Adipocyte (in vitro differentiated cells): ENCODE data around the gene SAPCD1.

Experiments used
- DNase-seq: peaks from one replicate; pipeline ENCODE4 v3.0.0-alpha.2; 2015; ENCODE audit warnings: low read depth
- H3K27me3 ChIP-seq: replicated peaks from 2 replicates; pipeline ENCODE4 v1.7.0; 2013; ENCODE audit warnings: mild to moderate bottlenecking, low read length, moderate library complexity; ENCODE audit not compliant: control insufficient read depth, insufficient read depth
- H3K36me3 ChIP-seq: 2 replicates; pipeline ENCODE4 v1.7.0; 2013; ENCODE audit warnings: low read length, mild to moderate bottlenecking, moderate library complexity; ENCODE audit not compliant: control insufficient read depth, insufficient read depth, severe bottlenecking
- H3K4me1 ChIP-seq: 2 replicates; pipeline ENCODE4 v1.7.0; 2013; ENCODE audit warnings: mild to moderate bottlenecking, low read length, moderate library complexity; ENCODE audit not compliant: control insufficient read depth, insufficient read depth
- H3K4me3 ChIP-seq: 2 replicates; pipeline ENCODE4 v1.7.0; 2013; ENCODE audit warnings: mild to moderate bottlenecking, low read length, moderate library complexity
- H3K9ac ChIP-seq: 2 replicates; pipeline ENCODE4 v1.7.0; 2013; ENCODE audit warnings: mild to moderate bottlenecking, low read length, moderate library complexity
- H3K9me3 ChIP-seq: 2 replicates; pipeline ENCODE4 v1.7.0; 2013; ENCODE audit warnings: mild to moderate bottlenecking, low read length, moderate library complexity; ENCODE audit not compliant: control insufficient read depth

SAPCD1 gene

DNA sequence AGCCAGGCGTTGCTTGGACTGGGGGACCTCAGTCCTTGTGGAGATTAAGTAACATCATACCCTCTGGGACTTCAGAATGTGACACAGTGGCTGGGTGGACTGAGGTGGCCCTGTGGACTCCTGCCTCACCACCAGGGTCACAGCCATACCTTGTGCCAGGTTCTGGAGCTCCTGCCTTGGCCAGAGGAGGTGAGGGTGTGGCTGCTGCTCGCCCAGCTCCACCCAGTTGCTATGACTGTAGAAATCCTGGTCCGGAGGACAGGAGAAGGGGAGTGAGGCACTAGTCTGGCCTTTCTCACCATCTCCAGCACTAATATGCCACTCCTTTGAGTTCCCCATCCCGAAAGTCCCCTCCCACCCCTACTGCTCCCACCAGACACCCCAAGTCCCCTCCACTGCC, 12.7 kb downstream of the SAPCD1 start:
- no peak overlapping the region for H3K9ac ChIP-seq
- peaks cover 24% of the 10 kb centered on the region for H3K36me3 ChIP-seq
- DNase-seq, result no peak
- H3K4me3 ChIP-seq, result no peak overlapping the region
- H3K9me3 ChIP-seq, result no peaks in the 10 kb centered on the region
- H3K27me3 ChIP-seq, result no peaks in the 10 kb centered on the region
- H3K4me1 ChIP-seq, result peaks cover 8% of the 10 kb centered on the region

DNA sequence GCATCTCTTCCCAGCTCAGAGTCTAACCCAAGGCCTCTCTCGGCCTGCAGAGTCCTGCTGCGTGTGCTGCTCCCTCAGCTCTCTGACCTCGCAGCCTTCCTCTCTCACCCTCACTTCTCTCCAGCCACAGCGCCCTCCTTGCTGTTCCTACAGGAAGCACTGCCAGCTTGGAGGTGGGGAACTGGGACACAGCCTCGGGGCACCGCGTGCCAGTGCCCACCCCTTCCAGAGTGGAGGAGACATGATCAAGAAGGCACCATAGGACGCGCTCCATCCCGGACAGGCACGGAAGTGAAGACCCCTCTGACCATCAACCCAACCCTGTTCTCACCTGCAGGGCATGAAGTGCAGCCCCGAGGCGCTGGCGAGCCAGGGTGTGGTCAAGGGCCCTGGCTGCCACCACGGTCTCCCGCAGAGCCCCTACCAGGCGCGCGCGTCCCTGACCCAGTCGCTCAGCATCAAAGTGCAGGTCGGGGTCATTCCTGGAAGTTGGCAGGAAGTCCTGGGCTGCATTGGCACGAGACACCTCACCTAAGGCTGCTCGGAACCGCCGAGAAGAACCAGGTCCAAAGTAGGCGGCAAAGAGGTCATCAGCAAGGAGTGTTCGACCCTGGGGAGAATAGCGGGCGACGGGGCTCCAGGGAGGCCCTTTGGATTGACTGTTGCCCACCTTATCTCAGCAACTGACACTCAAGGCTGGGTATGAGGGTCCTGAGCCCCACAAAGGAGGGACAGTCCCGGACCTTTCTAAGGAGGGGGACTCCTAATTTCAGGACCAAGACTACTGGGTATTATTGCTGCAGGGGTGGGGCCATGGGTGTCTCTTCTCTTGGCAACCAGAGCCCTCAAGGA, 13.4 kb downstream of the SAPCD1 start:
- peaks cover 31% of the 10 kb centered on the region for H3K36me3 ChIP-seq
- no peak overlapping the region for H3K9ac ChIP-seq
- H3K4me1 ChIP-seq, result peaks cover 8% of the 10 kb centered on the region
- no peak for DNase-seq
- H3K9me3 ChIP-seq, result no peaks in the 10 kb centered on the region
- no peaks in the 10 kb centered on the region for H3K27me3 ChIP-seq
- H3K4me3 ChIP-seq, result no peak overlapping the region

GRCh38 chr6:31776485-31776988, 14.1 kb downstream of the SAPCD1 start:
- Histone ChIP-seq H3K9ac (no peak overlapping the region), H3K4me3 (no peak overlapping the region), H3K27me3 (no peaks in the 10 kb centered on the region), H3K9me3 (no peaks in the 10 kb centered on the region), H3K36me3 (peaks cover 38% of the 10 kb centered on the region), H3K4me1 (peaks cover 8% of the 10 kb centered on the region)
- no peak for DNase-seq

DNA sequence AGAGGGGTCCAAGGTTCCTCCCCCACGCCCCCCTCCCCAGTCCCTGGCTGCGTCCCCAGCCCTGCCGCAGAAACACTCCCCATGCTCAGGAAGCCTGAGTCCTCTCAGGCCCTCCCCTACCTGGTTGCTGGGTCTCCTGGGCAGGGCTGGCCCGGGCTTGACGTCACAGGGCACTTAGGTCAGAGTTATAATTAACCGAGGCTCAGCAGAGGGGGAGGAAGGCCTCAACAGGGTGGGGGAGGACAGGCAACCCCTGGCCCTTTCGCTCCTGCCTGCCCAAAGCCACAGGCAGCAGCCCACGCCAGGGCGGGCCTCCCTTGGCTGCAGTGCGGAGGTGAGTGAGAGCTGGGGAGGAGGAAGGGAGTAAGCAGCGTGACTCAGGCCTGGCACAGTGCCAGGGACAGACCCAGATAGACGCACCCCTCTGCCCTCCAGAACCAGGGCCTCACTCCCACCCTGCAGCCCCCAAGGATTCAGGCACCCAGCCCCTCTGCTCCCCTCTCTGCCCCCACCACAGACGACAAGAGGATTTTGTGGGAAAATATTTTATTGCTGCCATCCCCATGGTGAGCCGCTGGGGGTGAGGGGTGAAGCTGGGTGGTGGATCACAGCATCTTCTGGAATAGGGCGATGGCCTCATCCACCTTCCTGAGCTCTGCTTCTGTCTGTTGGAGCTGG, 14.7 kb downstream of the SAPCD1 start, which contains the start of gene VWA7:
Gene VWA7, minus strand, starts transcription at position 340 of the 678 bp plus-strand sequence. CDS start 549 bp downstream, outside the sequence.
- Histone ChIP-seq H3K36me3 (peaks cover 44% of the 10 kb centered on the region), H3K27me3 (no peaks in the 10 kb centered on the region), H3K4me3 (no peak within 1 kb of the TSS), H3K4me1 (peaks cover 8% of the 10 kb centered on the region), H3K9me3 (no peaks in the 10 kb centered on the region), H3K9ac (no peak within 1 kb of the TSS)
- peak; percentile 63 for DNase-seq

GRCh38 chr6:31777667-31778050, 15.2 kb downstream of the SAPCD1 start:
- Histone ChIP-seq H3K27me3 (no peaks in the 10 kb centered on the region), H3K9ac (no peak overlapping the region), H3K4me3 (no peak overlapping the region), H3K4me1 (peaks cover 8% of the 10 kb centered on the region), H3K9me3 (no peaks in the 10 kb centered on the region), H3K36me3 (peaks cover 49% of the 10 kb centered on the region)
- DNase-seq, result no peak

- no peak overlapping the region for H3K4me3 ChIP-seq
- no peak overlapping the region for H3K9ac ChIP-seq
- H3K9me3 ChIP-seq, result no peaks in the 10 kb centered on the region
- peaks cover 8% of the 10 kb centered on the region for H3K4me1 ChIP-seq
- peaks cover 54% of the 10 kb centered on the region for H3K36me3 ChIP-seq
- no peaks in the 10 kb centered on the region for H3K27me3 ChIP-seq
- no peak for DNase-seq
Observed at GRCh38 chr6:31778193-31778592, 15.7 kb downstream of the SAPCD1 start.

GRCh38 chr6:31778999-31779885, 16.8 kb downstream of the SAPCD1 start:
- Histone ChIP-seq H3K9me3 (no peaks in the 10 kb centered on the region), H3K4me3 (no peak overlapping the region), H3K9ac (no peak overlapping the region), H3K36me3 (peaks cover 64% of the 10 kb centered on the region), H3K4me1 (peaks cover 8% of the 10 kb centered on the region), H3K27me3 (no peaks in the 10 kb centered on the region)
- DNase-seq, result no peak

- H3K4me1 ChIP-seq, result peaks cover 8% of the 10 kb centered on the region
- no peaks in the 10 kb centered on the region for H3K9me3 ChIP-seq
- no peak for DNase-seq
- H3K36me3 ChIP-seq, result peaks cover 71% of the 10 kb centered on the region
- H3K4me3 ChIP-seq, result no peak overlapping the region
- H3K9ac ChIP-seq, result no peak overlapping the region
- H3K27me3 ChIP-seq, result no peaks in the 10 kb centered on the region
Observed at GRCh38 chr6:31779908-31780307, 17.5 kb downstream of the SAPCD1 start.

- Histone ChIP-seq H3K4me1 (peaks cover 8% of the 10 kb centered on the region), H3K27me3 (no peaks in the 10 kb centered on the region), H3K9ac (no peak overlapping the region), H3K4me3 (no peak overlapping the region), H3K9me3 (no peaks in the 10 kb centered on the region), H3K36me3 (peaks cover 78% of the 10 kb centered on the region)
- DNase-seq, result no peak
Observed at GRCh38 chr6:31780507-31781243, 18.2 kb downstream of the SAPCD1 start.

DNA sequence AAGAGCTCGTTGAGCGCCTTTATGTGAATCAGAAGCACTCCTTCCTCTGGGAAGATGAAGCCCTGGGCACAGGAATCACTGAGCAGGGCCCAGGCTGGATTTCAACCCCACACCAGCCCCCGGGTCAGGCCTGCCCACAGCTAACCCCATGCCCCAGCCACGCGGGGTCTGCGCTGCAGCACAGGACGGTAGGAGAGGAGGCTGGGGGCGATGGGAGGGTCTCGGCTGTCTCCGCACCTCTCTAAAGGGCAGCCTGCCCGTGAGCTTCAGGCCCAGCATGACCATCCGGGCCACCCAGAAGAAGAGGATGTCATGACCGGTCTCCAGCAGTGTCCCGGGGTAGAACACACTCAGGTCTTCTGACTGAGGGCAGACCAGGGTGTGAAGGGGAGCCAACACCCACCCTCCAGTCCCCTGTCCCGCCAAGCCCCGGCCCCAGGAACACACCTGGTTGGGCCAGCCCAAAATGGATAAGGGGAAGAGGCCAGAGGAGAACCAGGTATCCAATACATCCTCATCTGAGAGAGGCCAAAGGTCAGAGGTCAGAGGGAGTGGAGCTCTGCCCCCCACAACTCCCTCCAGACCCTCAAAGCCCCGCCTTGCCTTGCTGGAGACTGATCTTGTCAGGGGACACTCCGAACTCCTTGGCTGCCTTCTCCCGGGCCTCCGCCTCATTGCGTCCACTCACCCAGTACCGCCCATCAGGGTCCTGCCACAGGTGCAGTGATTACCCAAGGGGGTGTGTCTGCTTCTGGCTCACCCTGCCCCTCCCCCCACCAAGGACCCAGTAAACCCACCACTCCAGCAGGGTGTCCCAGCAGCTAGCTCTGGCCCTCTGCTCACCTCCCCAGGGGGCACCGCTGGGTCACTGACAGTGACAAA, 19.0 kb downstream of the SAPCD1 start:
- Histone ChIP-seq H3K27me3 (no peaks in the 10 kb centered on the region), H3K9me3 (no peaks in the 10 kb centered on the region), H3K4me1 (peaks cover 8% of the 10 kb centered on the region), H3K36me3 (peaks cover 79% of the 10 kb centered on the region), H3K9ac (no peak overlapping the region), H3K4me3 (no peak overlapping the region)
- DNase-seq, result no peak
